ENCODE measurements around the gene OR4F15. TPM values are rescaled to one million over a fixed set of nuclear protein-coding genes. Genes with fewer than 3 reads are reported as not detected.
A peak's percentile ranks its signal among the peaks of the same experiment; 100 is the strongest.
"Not testable (repeated sequence)": the region's sequence is repeated elsewhere in the genome, so short reads cannot be mapped to it uniquely, and the experiment has no call there.

Gene OR4F15, protein sequence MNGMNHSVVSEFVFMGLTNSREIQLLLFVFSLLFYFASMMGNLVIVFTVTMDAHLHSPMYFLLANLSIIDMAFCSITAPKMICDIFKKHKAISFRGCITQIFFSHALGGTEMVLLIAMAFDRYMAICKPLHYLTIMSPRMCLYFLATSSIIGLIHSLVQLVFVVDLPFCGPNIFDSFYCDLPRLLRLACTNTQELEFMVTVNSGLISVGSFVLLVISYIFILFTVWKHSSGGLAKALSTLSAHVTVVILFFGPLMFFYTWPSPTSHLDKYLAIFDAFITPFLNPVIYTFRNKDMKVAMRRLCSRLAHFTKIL
- polyA plus RNA-seq (ENCODE audit: insufficient read length in 12 of 12): not detected
- long read RNA-seq, donor 1: 0 reads
- long read RNA-seq, donor 2: 0 reads
- long read RNA-seq, donor 3: 0 reads
- long read RNA-seq, donor 4: 0 reads
- long read RNA-seq, donor 5: 0 reads
- long read RNA-seq, donor 6: 0 reads
- long read RNA-seq, donor 7: 0 reads
- long read RNA-seq, donor 8: 0 reads
- long read RNA-seq, donor 9: 0 reads
- long read RNA-seq, donor 10: 0 reads
- long read RNA-seq, donor 11: 0 reads

DNA sequence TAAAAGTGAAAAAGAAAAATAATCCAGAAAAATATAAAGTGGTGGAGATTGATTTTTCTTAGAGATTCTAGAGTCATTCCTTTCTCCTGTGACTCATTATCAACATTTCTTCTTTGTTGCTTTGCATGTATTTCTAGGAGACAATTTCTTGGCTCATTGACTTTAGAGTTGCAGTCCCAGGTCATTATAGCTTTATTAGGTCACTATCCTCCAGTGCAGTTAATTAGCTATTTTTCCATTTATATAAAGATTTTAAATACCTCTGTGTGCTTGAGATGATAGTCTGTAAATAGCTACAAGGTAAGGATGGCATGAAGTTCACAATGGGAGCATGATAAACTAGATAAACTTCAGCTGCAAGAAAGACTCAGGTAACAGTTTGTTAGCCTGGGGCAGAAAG lies at the start of gene OR4F15:
TSS of gene OR4F15 (plus strand) at position 301 of the 400 bp plus-strand sequence. CDS start 5,985 bp downstream, outside the sequence.
- DNase-seq: no peak

DNA sequence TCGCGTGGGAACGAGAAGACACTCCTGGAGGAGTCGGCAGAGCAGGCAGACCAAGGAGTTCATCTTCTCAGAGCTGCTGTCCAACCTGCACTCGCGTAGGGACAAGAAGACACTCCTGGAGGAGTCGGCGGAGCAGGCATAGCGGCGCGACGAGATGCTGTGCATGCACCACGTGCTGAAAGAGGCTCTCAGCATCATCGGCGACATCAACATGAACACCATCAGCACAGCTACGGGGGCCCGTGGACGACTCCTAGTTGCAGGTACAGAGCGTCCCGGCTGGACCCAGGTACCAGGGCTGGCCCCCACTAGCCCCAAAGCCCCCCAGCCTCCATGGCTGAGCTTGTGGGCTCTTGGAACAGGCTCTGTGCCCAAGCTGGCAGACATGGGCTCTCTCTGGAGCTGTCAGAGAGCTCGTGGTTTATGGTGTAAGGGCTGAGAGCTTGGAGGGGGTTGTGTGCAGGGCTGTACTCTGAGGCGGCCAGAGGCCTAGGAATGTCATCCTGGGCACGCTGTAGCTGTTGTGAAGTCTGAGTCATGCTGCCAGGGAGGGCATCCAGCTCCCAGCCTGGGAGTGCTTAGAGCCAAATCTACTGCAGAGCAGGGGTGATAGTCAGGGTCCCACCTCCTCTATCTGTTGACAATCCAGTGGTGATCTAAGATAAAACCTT lies 47.2 kb upstream of the OR4F15 start:
- not testable (repeated sequence) for DNase-seq

DNA sequence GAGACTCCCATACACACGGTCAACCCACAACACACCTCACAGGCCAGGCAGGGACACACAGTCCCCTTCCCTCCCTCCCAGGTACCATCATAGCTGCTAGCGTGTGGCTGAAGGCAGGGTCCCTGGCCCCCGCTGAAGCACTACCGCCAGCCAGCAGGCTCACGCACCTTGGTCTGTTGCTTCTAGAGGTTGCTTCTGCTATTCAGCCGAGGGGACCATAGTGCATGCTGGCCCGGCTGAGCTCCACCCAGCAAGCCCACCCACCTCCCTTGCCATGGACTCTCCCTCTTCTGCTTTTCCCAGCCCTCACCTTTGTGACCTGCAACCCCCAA lies 46.7 kb upstream of the OR4F15 start:
- DNase-seq: not testable (repeated sequence)

DNA sequence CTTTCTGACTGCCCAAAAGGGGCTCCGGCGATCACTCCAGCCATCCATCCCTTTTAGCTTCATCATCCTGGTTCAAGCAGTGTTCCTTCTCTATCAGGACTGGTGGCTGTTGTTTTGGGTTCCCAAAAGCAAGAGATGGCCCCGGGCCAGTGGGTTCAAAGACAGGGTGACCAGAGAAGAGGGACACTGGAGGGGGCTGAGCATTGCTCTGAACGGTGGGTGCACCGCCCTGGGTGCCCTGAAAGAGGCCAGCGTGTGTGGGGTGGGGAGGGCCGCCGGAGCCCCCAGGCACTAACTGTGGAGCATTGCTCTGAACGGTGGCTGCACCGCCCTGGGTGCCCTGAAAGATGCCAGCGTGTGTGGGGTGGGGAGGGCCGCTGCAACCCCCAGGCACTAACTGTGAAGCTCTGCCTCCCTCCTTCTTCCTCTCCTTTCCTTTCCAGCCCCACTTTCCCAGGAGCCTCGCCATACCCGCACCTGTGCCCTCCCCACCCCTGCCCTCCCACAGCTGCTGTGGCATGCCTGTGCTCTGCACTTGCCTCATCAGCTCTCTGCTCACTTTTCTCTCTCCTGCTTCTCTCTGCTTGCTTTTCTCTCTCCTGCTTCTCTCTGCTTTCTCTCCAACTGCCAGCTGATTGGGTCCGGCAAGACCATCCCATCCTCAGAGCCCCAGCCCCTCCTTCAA lies 46.1 kb upstream of the OR4F15 start:
- DNase-seq: no peak

DNA sequence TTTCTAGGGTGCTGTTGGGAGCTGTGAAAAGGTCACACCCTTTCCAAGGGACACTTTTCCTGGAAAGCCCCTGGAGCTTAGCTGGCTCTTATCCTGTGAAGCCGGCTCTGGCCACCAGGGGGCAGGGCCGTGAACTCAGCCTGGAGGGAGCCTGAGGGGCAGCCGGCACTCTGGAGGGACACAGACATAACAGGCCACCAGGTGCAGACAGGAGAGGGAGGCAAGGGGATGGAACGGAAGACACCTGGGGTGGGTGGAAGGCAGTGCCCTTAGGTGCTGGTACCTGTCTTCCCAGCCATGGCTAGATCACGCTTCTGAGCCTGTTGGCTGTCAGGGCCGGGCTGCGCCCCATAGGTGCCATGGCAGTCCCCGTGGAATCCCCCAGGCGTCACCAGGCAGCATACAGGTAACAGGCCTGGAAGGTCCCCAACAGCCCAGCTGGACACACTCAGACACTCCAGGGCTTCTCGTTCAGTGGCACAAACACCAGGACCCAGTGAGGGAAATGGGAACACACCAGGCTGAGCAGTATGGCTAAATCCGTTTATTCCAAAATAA lies 44.8 kb upstream of the OR4F15 start:
- DNase-seq: not testable (repeated sequence)

DNA sequence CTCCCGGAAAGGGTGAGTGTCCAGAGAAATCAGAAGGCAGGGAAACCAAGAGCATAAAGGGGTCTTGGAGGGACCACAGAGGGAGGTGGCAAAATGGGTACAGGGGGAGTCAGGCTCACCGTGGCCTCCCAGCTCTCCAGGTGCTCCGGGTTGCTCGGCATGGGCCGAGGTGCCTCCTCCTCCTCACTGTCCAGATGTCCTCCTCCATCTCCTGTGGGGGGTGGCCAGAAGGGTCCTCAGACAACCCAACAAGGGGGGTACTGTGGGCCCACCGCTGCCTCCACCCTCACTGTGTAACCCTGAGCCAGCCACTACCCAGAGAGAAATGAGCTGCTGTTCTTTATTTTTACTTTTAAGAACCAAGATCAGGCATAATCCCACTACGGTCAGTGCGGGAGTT lies 39.1 kb upstream of the OR4F15 start:
- no peak for DNase-seq

DNA sequence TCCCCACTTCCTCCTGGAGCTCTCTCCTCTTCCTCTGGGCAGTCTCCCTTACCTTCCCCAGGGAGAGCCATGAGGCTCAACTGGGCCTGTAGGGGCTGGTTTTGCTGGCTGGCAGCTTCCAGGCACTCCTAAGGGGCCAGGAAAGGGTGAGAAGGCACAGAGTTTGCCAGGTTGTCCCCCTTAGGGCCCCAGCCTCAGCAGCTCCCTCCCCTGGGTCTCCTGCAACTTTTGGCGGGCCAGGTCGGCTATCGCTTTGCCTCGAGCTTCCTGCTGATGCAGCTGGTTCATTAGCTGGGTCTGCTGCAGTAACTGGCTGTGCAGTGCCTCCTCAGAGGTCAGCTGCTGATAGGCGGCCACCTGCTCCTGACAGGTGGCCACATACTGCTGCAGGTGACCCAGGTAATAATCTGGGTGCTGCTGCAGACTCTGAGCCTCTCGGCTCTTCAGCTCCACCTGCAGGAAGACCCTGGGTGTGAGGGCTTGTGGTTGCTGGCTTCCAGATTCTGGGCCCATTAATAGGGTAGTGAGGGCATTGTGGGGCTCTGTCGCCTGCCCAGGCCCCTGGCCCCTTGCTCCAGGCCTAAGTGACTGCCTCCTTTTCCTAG lies 38.4 kb upstream of the OR4F15 start:
- DNase-seq: no peak

DNA sequence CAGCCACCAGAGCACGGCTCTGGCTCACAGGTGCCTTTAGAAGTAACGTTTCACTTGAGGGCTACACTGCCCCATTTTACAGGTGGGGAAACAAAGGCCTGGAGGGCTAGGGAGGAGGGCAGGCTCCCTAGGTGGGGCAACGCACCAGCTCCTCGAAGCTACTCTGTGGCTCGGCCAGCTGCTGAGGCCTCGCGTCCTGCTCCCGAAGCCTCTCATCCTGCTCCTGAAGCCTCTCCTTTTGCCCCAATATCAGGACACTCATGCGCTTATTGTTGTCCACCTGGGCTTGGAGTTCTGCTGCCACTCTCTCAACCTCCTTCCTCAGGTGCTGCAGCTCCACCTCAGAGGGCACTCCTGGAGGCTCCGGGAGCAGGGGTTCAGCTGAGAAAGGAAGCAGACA lies 36.9 kb upstream of the OR4F15 start:
- DNase-seq: no peak

DNA sequence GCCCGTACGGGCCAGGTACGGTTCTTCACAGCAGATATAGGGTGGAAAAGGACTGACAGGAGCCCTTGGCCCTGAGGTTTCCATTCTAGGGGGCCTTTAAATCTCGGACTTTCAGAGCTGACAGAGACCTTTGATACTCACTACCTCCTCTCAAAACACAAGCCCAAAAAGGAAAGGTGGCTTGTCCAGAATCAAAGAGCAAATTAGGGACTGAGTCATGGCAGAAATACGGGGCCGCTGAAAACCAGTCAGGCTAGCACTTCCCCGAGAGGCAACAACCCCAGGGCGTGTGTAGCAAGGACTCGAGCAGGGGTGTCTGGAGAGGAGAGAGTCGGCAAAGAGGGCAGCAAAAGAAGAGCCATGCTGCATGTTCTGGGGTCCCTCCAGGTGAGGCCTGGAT lies 33.4 kb upstream of the OR4F15 start:
- not testable (repeated sequence) for DNase-seq

DNA sequence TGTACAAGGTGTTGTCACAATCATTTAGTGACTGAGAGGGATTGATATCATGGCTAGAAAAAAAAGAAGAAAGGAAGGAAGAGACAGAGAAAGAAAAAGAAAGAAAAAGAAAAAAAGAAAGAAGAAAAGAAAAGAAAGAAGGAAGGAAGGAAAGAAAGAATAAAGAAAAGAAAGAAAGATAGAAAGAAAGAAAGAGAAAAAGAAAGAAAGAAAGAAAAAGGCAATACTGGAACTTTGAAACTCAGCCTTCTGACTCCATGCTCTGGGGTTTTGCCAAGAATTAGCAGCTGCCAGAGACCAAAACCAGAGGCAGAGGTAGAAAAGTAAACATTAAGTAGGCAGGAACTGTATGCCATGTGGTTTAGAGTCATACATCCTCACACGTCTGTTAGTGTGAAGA lies 31.8 kb upstream of the OR4F15 start:
- peak; percentile 4 for DNase-seq

DNA sequence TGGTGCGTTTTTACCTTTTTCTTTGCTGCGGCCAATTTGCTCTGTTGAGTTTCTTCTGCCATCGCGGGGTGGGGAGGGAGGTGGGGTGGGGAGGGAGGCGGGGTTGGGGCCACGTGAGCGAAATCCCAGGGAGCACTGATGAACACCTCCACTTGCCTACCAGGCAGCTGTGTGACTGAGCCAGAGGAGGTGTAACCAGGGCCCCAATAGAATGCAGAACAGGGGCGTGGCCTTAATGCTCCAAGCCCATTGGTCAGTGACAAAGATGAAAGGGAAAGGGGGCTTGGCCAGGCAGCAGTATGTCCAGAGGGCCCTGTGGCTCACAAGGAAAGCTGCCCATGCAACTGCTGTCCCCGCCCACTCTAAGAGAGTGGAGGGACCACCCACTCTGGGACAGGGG lies 30.1 kb upstream of the OR4F15 start:
- no peak for DNase-seq

DNA sequence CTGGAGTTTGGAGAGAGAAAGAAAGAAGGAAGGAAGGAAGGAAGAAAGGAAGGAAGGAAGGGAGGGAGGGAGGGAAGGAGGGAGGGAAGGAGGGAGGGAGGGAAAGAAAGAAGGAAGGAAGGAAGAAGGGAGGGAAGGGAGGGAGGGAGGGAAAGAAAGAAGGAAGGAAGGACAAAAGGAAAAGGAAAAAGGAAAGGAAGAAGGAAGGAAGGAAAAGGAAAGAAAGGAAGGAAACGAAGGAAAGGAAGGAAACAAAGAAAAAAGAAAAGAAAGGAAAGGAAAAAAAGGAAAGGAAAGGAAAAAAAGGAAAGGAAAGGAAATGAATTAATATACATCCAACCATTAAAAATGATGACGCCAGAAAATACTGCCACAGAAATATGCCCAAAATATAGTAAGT lies 27.4 kb upstream of the OR4F15 start:
- DNase-seq: no peak

DNA sequence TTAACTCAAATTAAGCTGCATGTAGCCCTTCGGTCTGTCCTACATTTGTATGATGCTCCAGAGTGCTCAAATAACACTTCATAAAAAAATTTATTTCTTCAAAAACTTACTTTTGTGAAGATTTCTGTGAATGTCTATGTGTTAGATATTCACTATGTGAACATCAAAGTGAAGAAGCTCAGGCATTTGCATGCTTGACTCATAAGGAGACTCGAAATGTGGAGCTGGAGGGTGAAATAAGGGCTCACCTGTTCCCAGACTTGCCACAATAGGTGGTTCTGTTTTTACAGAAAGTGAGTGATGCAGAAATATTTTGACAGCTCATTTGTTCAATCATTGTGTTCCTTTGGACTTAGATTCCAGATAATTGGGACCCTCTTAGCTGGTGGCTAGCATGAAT lies 25.6 kb upstream of the OR4F15 start:
- not testable (repeated sequence) for DNase-seq

DNA sequence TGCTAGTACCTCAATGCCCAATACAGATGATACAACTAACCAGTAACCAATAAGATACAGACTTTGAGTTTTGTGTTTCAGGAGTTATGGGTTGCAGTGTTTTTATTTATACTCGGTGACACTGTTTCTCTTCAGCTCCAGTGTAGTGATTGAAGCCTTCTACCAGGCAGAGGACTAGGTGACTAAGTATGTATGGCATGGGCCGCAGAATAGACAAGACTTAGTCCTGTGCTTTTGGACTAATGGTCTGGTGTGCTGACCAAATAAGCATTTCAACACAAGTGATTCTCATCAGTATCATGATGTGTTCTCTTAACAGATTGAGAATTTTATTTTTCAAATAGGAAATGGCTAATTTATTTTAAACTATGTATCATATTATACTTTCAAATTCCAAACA lies 24.0 kb upstream of the OR4F15 start:
- not testable (repeated sequence) for DNase-seq

DNA sequence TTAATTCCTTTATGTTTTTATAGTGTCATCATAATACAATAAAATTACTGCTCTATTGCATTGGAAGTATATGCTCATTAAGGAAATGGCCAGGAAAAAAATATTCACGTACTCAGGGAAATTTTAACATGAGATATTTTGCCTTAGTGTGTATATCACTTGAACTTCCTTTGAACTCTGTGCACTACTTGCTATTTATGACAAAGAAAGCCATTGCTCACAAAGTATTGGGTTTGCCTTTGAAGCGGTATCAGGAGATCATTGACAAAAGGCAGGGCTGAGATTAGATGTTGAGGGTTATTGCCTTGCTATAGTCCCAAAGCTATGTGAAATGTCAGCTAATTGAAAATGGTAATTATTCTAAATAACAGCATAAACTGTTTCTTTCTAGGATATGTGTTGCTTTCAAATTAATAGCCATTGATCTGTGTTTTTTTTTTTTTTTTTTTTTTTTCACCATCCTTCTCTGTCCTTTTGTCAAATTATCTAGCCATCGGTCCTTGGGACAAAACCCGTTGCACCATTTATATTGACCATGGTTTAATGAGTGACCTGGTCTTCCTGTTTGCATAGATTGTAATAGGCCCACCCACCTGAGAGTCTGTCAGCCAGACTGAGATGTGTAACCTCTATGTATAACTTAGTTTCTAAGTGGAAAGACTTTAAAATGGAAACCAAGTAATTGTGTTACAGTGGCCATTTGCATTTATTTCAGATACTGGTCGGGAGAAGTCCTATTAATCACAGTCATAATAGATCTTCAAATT lies 23.3 kb upstream of the OR4F15 start:
- not testable (repeated sequence) for DNase-seq

DNA sequence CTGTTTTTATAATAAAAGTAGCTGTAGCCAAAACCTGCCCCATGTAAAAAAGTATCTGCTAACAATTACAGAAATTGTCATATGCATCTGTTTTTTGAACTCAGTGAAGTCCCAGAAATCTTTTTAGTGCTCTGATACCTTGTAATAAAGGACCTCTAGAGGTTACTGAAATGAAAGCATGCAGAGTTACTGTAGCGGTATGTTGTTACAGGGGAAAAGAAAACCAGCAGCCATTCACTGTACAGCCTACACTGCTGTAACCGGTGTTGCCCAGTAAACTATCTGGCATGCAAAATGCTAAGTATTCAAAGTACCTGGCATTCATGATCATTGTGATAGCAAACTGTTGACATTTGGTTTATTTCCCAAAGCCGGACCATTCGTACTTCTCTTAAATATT lies 21.3 kb upstream of the OR4F15 start:
- DNase-seq: not testable (repeated sequence)

DNA sequence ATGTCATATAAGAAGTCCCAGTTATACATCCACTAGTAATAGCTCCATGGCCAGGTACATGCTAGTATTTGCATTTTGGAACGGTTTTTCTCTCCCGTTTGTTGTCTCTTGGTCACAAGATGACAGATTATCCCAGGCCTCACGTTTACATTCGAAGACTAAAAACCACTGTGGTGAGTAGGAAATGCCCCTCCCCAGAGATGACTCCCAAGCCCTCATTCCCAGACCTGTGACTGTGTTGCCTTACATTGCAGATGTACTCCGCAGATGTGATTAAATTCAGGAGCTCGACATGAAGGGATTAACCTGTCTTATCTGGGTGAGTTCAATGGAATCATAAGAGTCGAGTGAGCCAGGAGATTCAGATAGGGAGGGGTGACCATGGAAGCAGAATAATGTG lies 18.0 kb upstream of the OR4F15 start:
- DNase-seq: not testable (repeated sequence)

DNA sequence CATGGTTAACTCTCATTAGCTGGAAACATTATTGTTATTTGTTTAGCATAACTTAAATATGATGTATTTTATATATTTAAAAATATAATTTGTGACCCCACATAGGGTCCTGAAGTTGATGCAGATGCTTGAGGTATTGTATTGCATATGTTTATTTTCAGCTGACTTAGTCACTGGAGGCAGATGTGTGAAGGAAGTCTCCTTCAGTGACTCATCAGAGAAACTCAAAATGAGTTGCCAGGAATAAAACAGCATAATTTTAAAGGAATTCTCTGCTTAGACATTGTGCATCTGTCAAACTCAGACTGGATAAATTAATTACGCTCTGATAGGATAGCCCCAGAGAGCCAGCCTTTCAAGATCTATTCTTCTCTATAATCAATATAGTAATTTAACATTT lies 16.5 kb upstream of the OR4F15 start:
- DNase-seq: no peak

DNA sequence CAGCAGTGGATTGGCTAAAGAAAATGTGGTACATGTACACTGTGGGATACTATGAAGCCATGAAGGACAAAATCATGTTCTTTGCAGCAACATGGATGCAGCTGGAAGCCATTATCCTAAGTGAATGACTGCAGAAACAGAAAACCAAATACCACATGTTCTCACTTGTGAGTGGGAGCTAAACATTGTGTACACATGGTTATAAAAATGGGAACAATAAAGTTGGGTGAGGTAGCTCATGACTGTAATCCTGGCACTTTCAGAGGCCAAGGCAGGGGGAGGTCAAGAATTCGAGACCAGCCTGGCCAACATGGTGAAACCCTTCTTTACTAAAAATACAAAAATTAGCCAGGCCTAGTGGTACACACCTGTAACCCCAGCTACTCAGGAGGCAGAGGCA lies 12.3 kb upstream of the OR4F15 start:
- no peak for DNase-seq

DNA sequence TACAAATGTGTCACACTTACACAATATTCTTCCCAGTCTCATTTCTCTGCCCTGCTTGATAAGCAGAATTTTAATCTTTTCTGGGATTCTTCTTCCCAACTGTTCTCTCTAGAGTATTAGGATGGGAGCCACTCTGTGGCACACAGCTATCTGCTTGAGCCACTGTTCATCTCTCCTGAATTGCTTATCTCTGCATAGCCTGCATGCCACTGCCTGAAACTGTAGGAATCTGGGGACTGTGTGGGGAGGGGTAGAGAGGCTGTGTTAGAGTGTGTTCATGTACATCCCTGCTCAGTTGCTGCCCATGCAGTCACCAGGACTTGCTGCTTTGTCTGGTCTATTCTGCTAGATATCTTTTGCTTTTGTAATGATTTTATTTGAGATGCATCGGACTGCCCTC lies 11.0 kb upstream of the OR4F15 start:
- DNase-seq: no peak

DNA sequence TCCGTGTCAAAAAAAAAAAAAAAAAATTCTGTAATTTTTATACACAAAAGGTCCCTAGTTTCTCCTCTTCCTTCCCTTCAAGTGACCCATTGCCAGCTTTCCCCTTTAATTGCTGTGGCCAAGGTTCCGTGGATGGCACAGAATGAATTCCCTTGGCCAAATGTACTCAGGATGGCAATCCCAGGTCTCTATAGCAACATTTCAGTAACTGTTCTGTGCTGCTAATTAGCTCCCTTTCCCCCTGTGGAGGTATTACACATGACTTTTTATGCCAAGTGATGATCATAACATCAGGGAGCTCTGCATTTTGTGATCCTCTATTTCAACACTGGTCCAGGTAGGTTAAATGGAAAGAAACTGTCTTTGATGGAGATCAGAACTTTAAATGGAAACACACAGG lies 8.8 kb upstream of the OR4F15 start, which contains the start of gene OR4F6:
TSS of gene OR4F6 (plus strand) at position 301 of the 400 bp plus-strand sequence. CDS start 2,211 bp downstream, outside the sequence.
- no peak for DNase-seq
